Calu3 (cell line): ENCODE results near the gene ACOXL. TPM values are rescaled to one million over a fixed set of nuclear protein-coding genes. Genes with fewer than 3 reads are reported as not detected.

Experiments
- BruUV-seq: library from RNA; stranded (reverse); fragments of 400-500 nt; replicated peaks from 2 replicates; lab custom pipeline; 2021; lab: Mats Ljungman, UMichigan
- CTCF ChIA-PET: fragments of 300-600 bp; sonication (Branson Sonifier 250); formaldehyde crosslinking; loops from one replicate; lab custom pipeline; 2022; ENCODE audit warnings: antibody characterized with exemption; lab: Charles Lee
- DNase-seq: peaks from one replicate; pipeline ENCODE4 v3.0.0; 2022
- H3K27ac Mint-ChIP-seq: one replicate; pipeline ENCODE4 v1.8.0; 2022; ENCODE audit warnings: mixed read lengths; ENCODE audit not compliant: unreplicated experiment
- H3K27me3 Mint-ChIP-seq: one replicate; pipeline ENCODE4 v1.8.0; 2022; ENCODE audit warnings: mixed read lengths; ENCODE audit not compliant: unreplicated experiment
- H3K36me3 Mint-ChIP-seq: one replicate; pipeline ENCODE4 v1.8.0; 2022; ENCODE audit warnings: mild to moderate bottlenecking, moderate library complexity, mixed read lengths; ENCODE audit not compliant: insufficient read depth, unreplicated experiment
- H3K4me1 Mint-ChIP-seq: one replicate; pipeline ENCODE4 v1.8.0; 2022; ENCODE audit warnings: mild to moderate bottlenecking, low read depth, mixed read lengths; ENCODE audit not compliant: unreplicated experiment
- H3K4me3 Mint-ChIP-seq: one replicate; pipeline ENCODE4 v1.8.0; 2022; ENCODE audit warnings: mild to moderate bottlenecking, low read depth, moderate library complexity, mixed read lengths; ENCODE audit not compliant: unreplicated experiment
- H3K9me3 Mint-ChIP-seq: one replicate; pipeline ENCODE4 v1.8.0; 2022; ENCODE audit warnings: low read depth, mixed read lengths; ENCODE audit not compliant: unreplicated experiment
- CTCF ChIP-seq: fragments of 200-600 bp; IDR thresholded peaks from one replicate; pipeline ENCODE4 v1.8.0; 2022; ENCODE audit warnings: antibody characterized with exemption; ENCODE audit not compliant: unreplicated experiment
- intact Hi-C: fragments of 100-400 bp; cut with micrococcal nuclease; formaldehyde crosslinking; loops from one replicate; pipeline ENCODE4 v1.10.0; 2022; ENCODE audit not compliant: unreplicated experiment
- total RNA-seq: library from RNA; stranded (reverse); gene quantifications from 2 replicates; pipeline ENCODE4 v1.2.3, GENCODE V29; 2022

ACOXL gene
- total RNA-seq, 1 experiment from 2014 or later = 2.7 TPM

- no peak for TF ChIP-seq CTCF
- Mint-ChIP-seq H3K27ac (no peak overlapping the region), H3K9me3 (no peaks in the 10 kb centered on the region), H3K4me3 (no peak overlapping the region), H3K4me1 (no peaks in the 10 kb centered on the region), H3K36me3 (no peaks in the 10 kb centered on the region), H3K27me3 (peaks cover 79% of the 10 kb centered on the region)
- DNase-seq = no peak
- CTCF ChIA-PET = no interaction called here
- intact Hi-C loops = no loop called here
- BruUV-seq = no TSS peak
These were observed 73.6 kb downstream of the ACOXL start for GRCh38 chr2:110805894-110806452.

- Mint-ChIP-seq H3K27me3 (peaks cover 73% of the 10 kb centered on the region), H3K27ac (no peak overlapping the region), H3K4me1 (peaks cover 8% of the 10 kb centered on the region), H3K9me3 (no peaks in the 10 kb centered on the region), H3K4me3 (no peak overlapping the region), H3K36me3 (no peaks in the 10 kb centered on the region)
- intact Hi-C loops = no loop called here
- CTCF ChIA-PET = no interaction called here
- DNase-seq = no peak
- no peak for TF ChIP-seq CTCF
- no TSS peak for BruUV-seq
These were observed 75.1 kb downstream of the ACOXL start for GRCh38 chr2:110807522-110807921.

- intact Hi-C loops = loop anchor here (10.0 kb wide), 1 partner anchor 304 kb away; no protein-coding TSS in a partner anchor
- H3K27ac Mint-ChIP-seq = no peak overlapping the region
- no peaks in the 10 kb centered on the region for H3K9me3 Mint-ChIP-seq
- BruUV-seq = no TSS peak
- TF ChIP-seq CTCF = no peak
- DNase-seq = no peak
- no peak overlapping the region for H3K4me3 Mint-ChIP-seq
- H3K36me3 Mint-ChIP-seq = no peaks in the 10 kb centered on the region
- peaks cover 8% of the 10 kb centered on the region for H3K4me1 Mint-ChIP-seq
- CTCF ChIA-PET = no interaction called here
- H3K27me3 Mint-ChIP-seq = peaks cover 57% of the 10 kb centered on the region
These were observed 78.0 kb downstream of the ACOXL start for GRCh38 chr2:110810404-110810803.

- no peak for TF ChIP-seq CTCF
- BruUV-seq = no TSS peak
- H3K36me3 Mint-ChIP-seq = no peaks in the 10 kb centered on the region
- CTCF ChIA-PET = interaction anchor here (1.0 kb wide), 1 partner anchor 308 kb away, joined by 3 read pairs; the partner anchor contains the start of gene BCL2L11
- H3K9me3 Mint-ChIP-seq = no peaks in the 10 kb centered on the region
- DNase-seq = no peak
- H3K4me3 Mint-ChIP-seq = no peak overlapping the region
- no peak overlapping the region for H3K27ac Mint-ChIP-seq
- peaks cover 55% of the 10 kb centered on the region for H3K27me3 Mint-ChIP-seq
- intact Hi-C loops = loop anchor here (10.0 kb wide), 1 partner anchor 302 kb away; no protein-coding TSS in a partner anchor
- peaks cover 8% of the 10 kb centered on the region for H3K4me1 Mint-ChIP-seq
These were observed 80.6 kb downstream of the ACOXL start for GRCh38 chr2:110812726-110813645.
